LNCAP (cell line): ENCODE results near the gene SMYD3.

Source experiments
- TF ChIP-seq, protein P1 (sequence below): fragments of 450-650 bp; IDR thresholded peaks from 2 replicates; pipeline ENCODE4 v1.5.1; 2017; ENCODE audit warnings: mild to moderate bottlenecking

The SMYD3 gene

DNA sequence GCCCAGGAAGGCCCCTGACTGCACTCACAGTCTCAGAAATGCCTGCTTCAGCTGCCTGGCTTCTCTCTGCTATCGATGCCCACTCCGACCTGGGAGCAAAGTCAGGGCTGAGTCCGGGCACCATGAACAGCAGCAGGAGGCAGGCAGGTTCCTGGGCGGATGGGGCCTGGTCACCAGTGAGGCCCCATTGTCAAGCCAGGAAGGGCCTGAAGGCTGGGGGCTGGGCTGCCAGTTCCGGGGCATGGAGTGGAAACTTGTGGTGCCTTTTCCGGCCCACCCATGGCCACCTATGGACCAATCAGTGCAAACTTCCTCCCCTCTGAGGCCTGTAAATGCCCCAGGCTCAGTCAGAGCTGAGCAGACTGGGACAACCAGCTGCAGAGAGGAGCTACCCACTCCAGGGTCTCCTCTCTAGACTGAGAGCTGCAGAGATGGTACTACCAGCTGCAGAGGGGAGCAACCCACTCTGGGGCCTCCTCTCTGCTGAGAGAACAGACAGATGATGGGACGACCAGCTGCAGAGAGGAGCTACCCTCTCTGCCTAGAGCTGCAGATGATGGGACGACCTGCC, 286.5 kb downstream of the SMYD3 start:
- TF ChIP-seq, protein P1, sequence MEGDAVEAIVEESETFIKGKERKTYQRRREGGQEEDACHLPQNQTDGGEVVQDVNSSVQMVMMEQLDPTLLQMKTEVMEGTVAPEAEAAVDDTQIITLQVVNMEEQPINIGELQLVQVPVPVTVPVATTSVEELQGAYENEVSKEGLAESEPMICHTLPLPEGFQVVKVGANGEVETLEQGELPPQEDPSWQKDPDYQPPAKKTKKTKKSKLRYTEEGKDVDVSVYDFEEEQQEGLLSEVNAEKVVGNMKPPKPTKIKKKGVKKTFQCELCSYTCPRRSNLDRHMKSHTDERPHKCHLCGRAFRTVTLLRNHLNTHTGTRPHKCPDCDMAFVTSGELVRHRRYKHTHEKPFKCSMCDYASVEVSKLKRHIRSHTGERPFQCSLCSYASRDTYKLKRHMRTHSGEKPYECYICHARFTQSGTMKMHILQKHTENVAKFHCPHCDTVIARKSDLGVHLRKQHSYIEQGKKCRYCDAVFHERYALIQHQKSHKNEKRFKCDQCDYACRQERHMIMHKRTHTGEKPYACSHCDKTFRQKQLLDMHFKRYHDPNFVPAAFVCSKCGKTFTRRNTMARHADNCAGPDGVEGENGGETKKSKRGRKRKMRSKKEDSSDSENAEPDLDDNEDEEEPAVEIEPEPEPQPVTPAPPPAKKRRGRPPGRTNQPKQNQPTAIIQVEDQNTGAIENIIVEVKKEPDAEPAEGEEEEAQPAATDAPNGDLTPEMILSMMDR: no peak

DNA sequence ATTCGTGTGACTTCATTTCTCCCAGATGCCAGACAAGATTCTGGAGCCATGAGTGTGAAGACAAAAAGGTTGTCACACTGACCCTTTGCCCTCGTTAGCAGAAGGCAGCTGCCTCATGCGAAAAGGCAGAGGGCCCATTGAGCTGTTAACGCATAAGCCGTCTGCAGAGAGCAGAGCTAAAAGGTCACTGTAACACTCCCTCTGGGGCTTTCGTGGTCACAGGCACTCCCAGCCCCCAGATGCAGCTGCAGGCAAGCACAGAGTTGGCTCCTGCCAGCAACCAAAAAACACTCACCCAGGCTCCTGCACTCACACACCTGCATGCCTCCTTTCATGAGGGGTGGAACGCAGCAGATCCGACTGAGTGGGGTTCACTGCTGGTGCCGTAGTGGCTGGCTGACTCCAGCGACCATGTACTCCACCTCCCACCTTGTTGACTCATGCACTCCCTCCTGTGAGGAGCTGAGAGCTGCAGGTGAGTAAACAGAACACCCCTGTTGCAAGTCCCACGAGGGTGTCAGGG, 287.5 kb downstream of the SMYD3 start:
- TF ChIP-seq, protein P1: no peak

DNA sequence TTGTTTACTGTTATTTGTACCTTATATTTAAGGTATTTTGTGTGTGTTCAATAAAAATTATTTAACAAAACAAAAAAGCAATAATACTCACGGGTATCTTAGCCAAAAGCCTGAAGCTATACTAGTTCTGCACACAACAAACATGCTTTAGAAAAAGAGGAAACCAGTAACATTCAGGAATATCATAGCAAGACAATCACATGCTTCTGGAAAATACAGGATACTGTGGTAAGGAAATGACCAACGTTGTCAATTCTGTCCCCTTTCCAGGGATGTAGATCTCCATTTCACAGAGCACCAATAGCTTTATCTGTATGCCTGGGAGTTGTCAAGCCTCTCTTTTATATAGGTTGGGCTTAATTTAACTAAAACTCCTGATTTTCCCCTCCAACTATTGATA, 288.4 kb downstream of the SMYD3 start:
- TF ChIP-seq, protein P1: no peak

DNA sequence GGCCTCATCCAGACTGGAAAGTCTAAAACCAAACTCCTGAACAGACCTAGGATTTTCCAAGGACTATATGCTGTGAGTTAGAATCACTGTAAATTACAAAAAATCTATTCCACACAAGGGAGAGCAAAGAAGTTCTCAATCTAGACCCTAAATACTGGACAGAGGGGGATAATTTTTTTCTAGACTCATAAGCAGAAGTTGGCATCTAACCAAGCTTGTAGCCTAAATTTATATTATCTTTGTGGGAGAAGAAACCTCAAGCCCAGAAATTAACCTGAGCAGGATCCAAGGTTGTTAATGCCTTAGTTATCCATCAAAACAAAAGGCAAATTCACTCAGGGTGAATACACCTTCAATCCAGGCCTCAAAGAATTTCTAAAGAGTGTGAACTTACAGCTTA, 290.2 kb downstream of the SMYD3 start:
- TF ChIP-seq, protein P1: no peak

DNA sequence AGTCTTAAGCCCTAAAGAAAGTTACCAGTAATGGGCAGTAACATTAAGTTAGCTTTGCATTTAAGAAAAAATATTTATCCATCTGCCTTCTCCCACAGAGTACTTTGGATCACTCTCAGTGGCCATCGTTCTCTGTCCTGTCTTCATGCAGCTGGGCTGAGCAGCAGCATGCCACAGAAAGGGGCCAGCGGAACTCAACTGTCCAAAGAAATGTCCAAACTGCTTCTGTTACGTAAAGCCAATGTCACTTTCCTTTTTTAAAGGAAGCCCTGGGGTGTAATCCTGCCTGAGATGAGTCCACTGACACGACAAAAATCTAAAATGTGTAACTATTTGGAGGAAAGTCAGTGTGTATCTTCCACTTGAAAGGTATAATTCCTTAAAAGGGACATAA, 291.6 kb downstream of the SMYD3 start:
- TF ChIP-seq, protein P1: no peak

DNA sequence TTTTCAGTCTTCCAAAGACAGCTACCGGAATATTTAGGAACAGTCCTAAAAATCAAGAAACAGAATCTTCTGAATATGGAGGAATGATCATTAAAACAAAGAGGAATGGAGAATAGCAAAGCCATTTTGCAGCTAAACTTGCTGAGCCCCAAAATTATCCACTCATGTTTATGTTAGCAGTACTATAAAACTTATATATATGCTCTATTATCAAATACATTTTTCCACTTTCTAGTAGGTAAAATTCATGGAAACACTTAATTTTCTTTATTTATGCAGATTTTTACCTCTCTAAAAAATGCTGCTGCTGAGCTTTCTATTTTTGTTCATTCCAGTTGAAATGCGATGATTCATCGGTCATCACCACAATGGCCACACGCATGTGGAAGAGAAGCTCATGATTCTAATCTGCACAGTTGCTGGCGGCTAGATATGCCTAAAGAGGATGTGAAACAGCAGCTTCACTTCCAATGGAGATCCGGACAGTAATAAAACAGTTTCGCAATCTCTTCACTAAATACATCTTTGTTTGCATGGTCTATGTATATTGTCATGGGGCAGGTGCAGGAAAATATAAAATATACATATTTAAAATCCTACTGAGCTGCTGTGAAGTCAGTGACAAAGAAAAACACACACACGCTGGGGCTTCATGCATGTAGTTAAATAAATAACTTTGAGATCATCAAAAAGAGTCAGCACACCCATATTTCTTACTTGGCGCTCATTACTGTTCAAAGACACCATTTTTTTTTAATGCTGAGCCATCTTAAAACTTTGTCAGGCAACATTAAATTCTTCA, 292.2 kb downstream of the SMYD3 start:
- TF ChIP-seq, protein P1: no peak

DNA sequence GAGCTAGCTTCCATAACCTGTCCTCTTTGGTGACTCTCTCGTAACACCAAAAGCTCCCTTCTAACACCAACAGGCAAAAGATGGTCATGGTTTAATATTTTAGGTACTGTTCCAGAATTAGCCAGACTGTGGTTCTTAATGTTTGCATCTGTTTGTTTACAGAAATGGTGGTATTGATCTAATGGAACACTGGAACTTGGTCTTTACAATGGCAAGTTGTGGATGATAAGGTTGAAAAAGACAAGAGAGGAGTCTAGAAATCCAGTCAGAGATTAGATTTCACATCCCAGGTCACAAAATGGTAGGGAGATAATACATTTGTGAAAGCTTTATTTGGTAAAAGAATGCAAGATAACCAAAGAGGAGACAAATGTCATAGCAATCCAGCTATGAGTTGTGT, 293.1 kb downstream of the SMYD3 start:
- TF ChIP-seq, protein P1: no peak
